Suprapubic skin (tissue), 4 donors: ENCODE data around the gene PAK1. TPM values are rescaled to one million over a fixed set of nuclear protein-coding genes. Genes with fewer than 3 reads are reported as not detected.

Experiments used
- DNase-seq, 2 donors: peaks; one replicate each; pipeline ENCODE4 v3.0.0-alpha.2; 2019; ENCODE audit warnings: low spot score in 2 of 2
- H3K27ac ChIP-seq: fragments of 200-600 bp; sonication (generic); one replicate; pipeline ENCODE4 v1.5.1; 2019
- H3K27me3 ChIP-seq: fragments of 200-600 bp; sonication (generic); one replicate; pipeline ENCODE4 v1.5.1; 2019
- H3K36me3 ChIP-seq: fragments of 200-600 bp; sonication (generic); one replicate; pipeline ENCODE4 v1.5.1; 2019
- H3K4me1 ChIP-seq: fragments of 200-600 bp; sonication (generic); one replicate; pipeline ENCODE4 v1.5.1; 2019
- H3K4me3 ChIP-seq: fragments of 200-600 bp; sonication (generic); one replicate; pipeline ENCODE4 v1.5.1; 2019; ENCODE audit warnings: mild to moderate bottlenecking
- H3K9me3 ChIP-seq: fragments of 200-600 bp; sonication (generic); one replicate; pipeline ENCODE4 v1.5.1; 2019
- EP300 ChIP-seq: sonication (generic); formaldehyde crosslinking; IDR thresholded peaks from one replicate; pipeline ENCODE4 v1.6.1; 2017; ENCODE audit warnings: antibody characterized with exemption
- POLR2A ChIP-seq, 2 donors: fragments of 450-650 bp; IDR thresholded peaks; one replicate each; pipeline ENCODE4 v1.6.1; 2017; ENCODE audit warnings: antibody characterized with exemption in 2 of 2, mild to moderate bottlenecking in 2 of 2, moderate library complexity in 2 of 2
- POLR2AphosphoS5 ChIP-seq, 3 donors: sonication (generic); formaldehyde crosslinking; IDR thresholded peaks; one replicate each; pipeline ENCODE4 v1.6.1; 2017; ENCODE audit warnings: antibody characterized with exemption in 3 of 3
- WGBS: methylation state at CpG from one replicate; pipeline ENCODE4 v1.1.5; 2018; 5-methylcytosine and 5-hydroxymethylcytosine counted together
- total RNA-seq, 4 donors: library from RNA; depleted of rRNA; stranded (reverse); fragments of >200 nt; gene quantifications; one replicate each; pipeline ENCODE4 v1.1.0, GENCODE V29; 2016
- TF ChIP-seq, protein P1 (sequence below), 2 donors: fragments of 200-600 bp in 1 of 2; fragments of 450-650 bp in 1 of 2; sonication (generic) in 1 of 2; IDR thresholded peaks; one replicate each; pipeline ENCODE4 v1.5.1; 2016 to 2019; ENCODE audit warnings: antibody characterized with exemption in 2 of 2, mild to moderate bottlenecking in 1 of 2, moderate library complexity in 1 of 2

The PAK1 gene
- total RNA-seq, 4 donors from 2014 or later = 23.4 to 47.9 (median 28.9) TPM

- H3K27me3 ChIP-seq = no peaks in the 10 kb centered on the region
- TF ChIP-seq POLR2A (IDR thresholded peaks at IDR 0.05) (no peak), EP300 (no peak), POLR2AphosphoS5 (IDR thresholded peaks at IDR 0.05) (no peak)
- TF ChIP-seq, protein P1, sequence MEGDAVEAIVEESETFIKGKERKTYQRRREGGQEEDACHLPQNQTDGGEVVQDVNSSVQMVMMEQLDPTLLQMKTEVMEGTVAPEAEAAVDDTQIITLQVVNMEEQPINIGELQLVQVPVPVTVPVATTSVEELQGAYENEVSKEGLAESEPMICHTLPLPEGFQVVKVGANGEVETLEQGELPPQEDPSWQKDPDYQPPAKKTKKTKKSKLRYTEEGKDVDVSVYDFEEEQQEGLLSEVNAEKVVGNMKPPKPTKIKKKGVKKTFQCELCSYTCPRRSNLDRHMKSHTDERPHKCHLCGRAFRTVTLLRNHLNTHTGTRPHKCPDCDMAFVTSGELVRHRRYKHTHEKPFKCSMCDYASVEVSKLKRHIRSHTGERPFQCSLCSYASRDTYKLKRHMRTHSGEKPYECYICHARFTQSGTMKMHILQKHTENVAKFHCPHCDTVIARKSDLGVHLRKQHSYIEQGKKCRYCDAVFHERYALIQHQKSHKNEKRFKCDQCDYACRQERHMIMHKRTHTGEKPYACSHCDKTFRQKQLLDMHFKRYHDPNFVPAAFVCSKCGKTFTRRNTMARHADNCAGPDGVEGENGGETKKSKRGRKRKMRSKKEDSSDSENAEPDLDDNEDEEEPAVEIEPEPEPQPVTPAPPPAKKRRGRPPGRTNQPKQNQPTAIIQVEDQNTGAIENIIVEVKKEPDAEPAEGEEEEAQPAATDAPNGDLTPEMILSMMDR (IDR thresholded peaks at IDR 0.05) = no peak
- WGBS = 91% methylated on average over 4 of the region's 4 CpGs
These were observed 94.6 kb downstream of the PAK1 start for GRCh38 chr11:77379253-77379652.

DNA sequence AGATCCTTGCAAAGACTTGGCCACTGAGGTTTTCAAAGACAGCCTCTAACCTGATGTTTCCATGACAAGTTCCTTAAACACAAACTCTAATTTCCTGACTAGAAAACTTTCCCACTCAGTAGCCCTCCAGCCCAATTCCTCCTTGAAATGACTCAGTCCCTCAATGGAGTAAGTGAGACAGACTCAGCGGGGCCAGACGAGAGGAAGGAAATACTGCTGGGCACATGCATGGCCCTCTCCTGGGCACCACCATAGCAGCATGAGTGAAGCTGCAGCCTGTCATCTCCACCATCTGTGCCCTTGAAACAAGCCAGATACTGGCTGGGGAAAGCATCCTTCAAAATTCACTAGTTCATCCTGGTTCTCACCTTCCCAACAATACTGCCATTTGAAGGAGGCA, 96.2 kb downstream of the PAK1 start:
- H3K36me3 ChIP-seq = peaks cover 25% of the 10 kb centered on the region
- WGBS = 84% methylated on average over 2 of the region's 2 CpGs

More at GRCh38 chr11:77379253-77379652, 94.6 kb downstream of the PAK1 start:
- peaks cover 19% of the 10 kb centered on the region for H3K36me3 ChIP-seq
- H3K27ac ChIP-seq = no peak overlapping the region
- no peaks in the 10 kb centered on the region for H3K9me3 ChIP-seq
- DNase-seq = no peak
- H3K4me3 ChIP-seq = no peak overlapping the region
- H3K4me1 ChIP-seq = no peaks in the 10 kb centered on the region

DNA sequence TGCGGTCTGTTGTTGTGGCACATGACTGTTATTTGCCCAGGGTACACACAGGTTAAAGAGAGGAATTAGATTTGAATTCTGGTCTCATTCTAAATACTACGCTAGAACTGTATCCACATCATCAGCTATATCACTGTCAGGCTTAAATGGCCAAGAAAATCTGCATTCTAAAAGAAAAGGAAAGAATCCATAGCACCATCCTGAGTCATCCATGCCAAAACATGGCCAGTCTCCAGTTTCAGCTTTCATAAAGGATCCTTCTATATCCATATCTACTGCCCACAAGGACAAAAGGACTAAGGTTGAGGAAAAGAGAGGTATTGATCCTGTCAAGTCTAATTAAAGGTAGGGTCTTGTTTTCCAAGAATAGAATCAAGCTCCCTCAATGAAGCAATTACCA, 98.8 kb downstream of the PAK1 start:
- H3K9me3 ChIP-seq = no peaks in the 10 kb centered on the region
- no peaks in the 10 kb centered on the region for H3K27me3 ChIP-seq
- TF ChIP-seq POLR2AphosphoS5 (IDR thresholded peaks at IDR 0.05) = no peak
- DNase-seq = no peak
- no peaks in the 10 kb centered on the region for H3K4me1 ChIP-seq
- no peak overlapping the region for H3K4me3 ChIP-seq
- H3K36me3 ChIP-seq = peaks cover 25% of the 10 kb centered on the region
- WGBS = 92% methylated on average over 2 of the region's 2 CpGs
- no peak overlapping the region for H3K27ac ChIP-seq

More for the DNA sequence above, 96.2 kb downstream of the PAK1 start:
- Histone ChIP-seq H3K27ac (no peak overlapping the region), H3K27me3 (no peaks in the 10 kb centered on the region), H3K4me1 (no peaks in the 10 kb centered on the region), H3K4me3 (no peak overlapping the region), H3K9me3 (no peaks in the 10 kb centered on the region)
- no peak for TF ChIP-seq POLR2A (IDR thresholded peaks at IDR 0.05)
- TF ChIP-seq, protein P1 (IDR thresholded peaks at IDR 0.05) = no peak
- no peak for DNase-seq

DNA sequence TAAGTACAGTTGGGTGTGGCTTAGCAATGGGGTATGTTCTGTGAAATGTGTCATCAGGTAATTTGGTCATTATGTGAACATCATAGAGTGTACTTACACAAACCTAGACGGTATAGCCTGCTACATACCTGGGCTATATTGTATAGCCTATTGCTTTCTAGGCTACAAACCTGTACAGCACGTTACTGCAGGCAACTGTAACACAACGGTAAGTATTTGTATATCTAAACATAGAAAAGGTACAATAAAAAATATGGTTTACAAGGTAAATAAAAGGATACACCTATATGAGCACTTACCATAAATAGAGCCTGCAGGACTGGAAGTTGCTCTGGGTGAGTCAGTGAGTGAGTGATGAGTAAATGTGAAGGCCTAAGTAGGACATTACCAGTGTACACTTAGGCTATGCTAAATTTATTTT, 99.3 kb downstream of the PAK1 start:
- no peak overlapping the region for H3K4me3 ChIP-seq
- H3K36me3 ChIP-seq = peaks cover 25% of the 10 kb centered on the region
- no peaks in the 10 kb centered on the region for H3K9me3 ChIP-seq
- WGBS = 48% methylated on average over 3 of the region's 3 CpGs
- H3K4me1 ChIP-seq = no peaks in the 10 kb centered on the region
- DNase-seq = no peak
- TF ChIP-seq, protein P1 (IDR thresholded peaks at IDR 0.05) = no peak
- TF ChIP-seq EP300 (no peak), POLR2A (IDR thresholded peaks at IDR 0.05) (no peak), POLR2AphosphoS5 (IDR thresholded peaks at IDR 0.05) (no peak)
- H3K27me3 ChIP-seq = no peaks in the 10 kb centered on the region
- H3K27ac ChIP-seq = no peak overlapping the region

DNA sequence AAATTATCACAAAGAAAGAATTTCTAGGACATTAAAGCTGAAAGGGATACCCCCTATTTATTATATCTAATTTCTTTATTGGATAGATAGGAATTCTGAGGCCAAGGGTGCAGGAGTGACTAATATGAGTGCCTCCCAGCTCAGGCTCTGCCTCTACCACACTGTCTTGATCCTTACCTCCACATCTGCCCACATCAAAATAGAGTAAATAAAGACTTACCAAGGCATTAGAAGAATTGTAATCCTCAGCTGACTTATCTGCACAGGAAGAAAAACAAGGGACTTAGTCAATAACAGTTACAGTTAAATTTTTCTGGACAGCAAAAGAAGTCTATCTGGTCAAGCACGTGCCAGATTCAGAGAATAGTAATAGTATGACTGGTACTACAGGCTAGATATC, 99.8 kb downstream of the PAK1 start:
- no peak overlapping the region for H3K4me3 ChIP-seq
- peaks cover 20% of the 10 kb centered on the region for H3K36me3 ChIP-seq
- no peak for DNase-seq
- H3K27ac ChIP-seq = no peak overlapping the region
- H3K4me1 ChIP-seq = no peaks in the 10 kb centered on the region
- TF ChIP-seq EP300 = no peak
- TF ChIP-seq, protein P1 (IDR thresholded peaks at IDR 0.05) = no peak
- TF ChIP-seq POLR2A (IDR thresholded peaks at IDR 0.05) = no peak
- TF ChIP-seq POLR2AphosphoS5 (IDR thresholded peaks at IDR 0.05) = no peak
- H3K9me3 ChIP-seq = no peaks in the 10 kb centered on the region
- WGBS = 56% methylated on average over 1 of the region's 1 CpG
- no peaks in the 10 kb centered on the region for H3K27me3 ChIP-seq

DNA sequence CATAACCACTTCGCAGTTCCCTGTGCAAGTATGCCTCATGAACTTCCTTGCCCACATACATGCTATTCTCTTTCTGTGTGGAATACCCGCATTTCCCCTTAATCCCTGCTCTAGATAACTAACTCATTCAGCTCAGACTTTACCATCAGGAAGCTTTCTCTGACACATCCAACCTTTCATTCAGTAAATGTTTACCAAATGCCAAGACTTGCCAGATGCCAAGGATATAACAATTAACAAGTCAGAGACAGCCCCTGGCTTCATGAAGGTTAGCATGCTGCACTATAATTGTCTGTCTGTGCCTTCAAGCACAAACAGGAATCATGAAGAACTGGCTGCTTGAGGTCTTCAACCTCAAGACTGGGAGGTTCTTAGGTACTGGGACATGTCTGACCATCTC, 101.2 kb downstream of the PAK1 start:
- Histone ChIP-seq H3K9me3 (no peaks in the 10 kb centered on the region), H3K4me1 (no peaks in the 10 kb centered on the region), H3K27me3 (no peaks in the 10 kb centered on the region), H3K4me3 (no peak overlapping the region), H3K27ac (no peak overlapping the region), H3K36me3 (peaks cover 15% of the 10 kb centered on the region)
- WGBS = 86% methylated on average over 2 of the region's 2 CpGs
- no peak for DNase-seq
- TF ChIP-seq POLR2AphosphoS5 (IDR thresholded peaks at IDR 0.05) = no peak
- TF ChIP-seq POLR2A (IDR thresholded peaks at IDR 0.05) = no peak
- TF ChIP-seq, protein P1 (IDR thresholded peaks at IDR 0.05) = no peak
- TF ChIP-seq EP300 = no peak
